Lower leg skin (tissue), 3 donors: ENCODE measurements around the gene CMTM2.

Source experiments
- POLR2A ChIP-seq, 2 donors: fragments of 450-650 bp; IDR thresholded peaks; one replicate each; pipeline ENCODE4 v1.6.1; 2016 to 2017; ENCODE audit warnings: antibody characterized with exemption in 2 of 2, mild to moderate bottlenecking in 1 of 2, moderate library complexity in 1 of 2
- TF ChIP-seq, protein P1 (sequence below), 3 donors: fragments of 450-650 bp; IDR thresholded peaks; one replicate each; pipeline ENCODE4 v1.5.1; 2016; ENCODE audit warnings: antibody characterized with exemption in 3 of 3, mild to moderate bottlenecking in 3 of 3, moderate library complexity in 2 of 3

DNA sequence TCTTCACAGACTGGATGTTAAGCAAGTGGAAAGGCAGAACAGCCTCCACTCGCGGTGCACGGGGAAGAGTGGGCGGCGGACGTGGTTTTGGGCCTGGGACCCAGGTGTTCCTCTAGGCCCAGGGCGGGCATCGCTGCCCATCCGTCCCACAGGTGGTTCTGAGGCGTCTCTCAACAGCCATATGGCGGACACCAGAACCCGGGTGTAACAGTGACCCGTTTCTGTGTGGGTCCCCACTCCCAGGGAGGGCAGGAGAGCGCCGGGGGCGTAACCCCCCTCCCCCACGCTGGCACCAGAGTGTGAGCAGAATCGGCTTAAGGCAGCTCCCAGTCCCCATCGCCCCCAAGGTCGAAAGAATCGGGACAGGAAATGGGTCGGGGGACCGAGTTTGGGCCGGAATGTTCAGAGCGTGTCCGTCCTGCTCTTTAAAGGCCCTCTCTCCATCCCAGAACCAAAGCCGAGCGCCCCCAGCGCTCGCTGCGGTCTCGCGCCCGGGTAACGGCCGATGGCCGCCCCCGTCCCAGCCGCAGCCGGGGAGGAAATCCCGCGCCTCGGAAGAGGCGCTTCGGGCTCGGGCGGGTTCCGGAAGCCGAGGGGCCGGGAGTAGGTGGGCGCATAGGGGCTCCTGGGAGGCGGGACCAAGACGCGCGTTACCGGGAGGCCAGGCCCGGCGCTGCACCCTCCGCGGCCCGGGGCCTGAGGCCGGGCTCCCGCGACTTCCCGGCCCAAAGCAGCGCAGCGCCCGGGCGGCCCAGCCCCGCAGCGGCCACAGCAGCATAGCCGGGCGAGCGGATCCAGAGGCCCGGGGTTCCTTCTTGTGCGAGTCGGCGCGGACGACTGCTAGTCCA is 29.8 kb upstream of the CMTM2 start, which contains the start of gene TK2:
- TF ChIP-seq, protein P1, sequence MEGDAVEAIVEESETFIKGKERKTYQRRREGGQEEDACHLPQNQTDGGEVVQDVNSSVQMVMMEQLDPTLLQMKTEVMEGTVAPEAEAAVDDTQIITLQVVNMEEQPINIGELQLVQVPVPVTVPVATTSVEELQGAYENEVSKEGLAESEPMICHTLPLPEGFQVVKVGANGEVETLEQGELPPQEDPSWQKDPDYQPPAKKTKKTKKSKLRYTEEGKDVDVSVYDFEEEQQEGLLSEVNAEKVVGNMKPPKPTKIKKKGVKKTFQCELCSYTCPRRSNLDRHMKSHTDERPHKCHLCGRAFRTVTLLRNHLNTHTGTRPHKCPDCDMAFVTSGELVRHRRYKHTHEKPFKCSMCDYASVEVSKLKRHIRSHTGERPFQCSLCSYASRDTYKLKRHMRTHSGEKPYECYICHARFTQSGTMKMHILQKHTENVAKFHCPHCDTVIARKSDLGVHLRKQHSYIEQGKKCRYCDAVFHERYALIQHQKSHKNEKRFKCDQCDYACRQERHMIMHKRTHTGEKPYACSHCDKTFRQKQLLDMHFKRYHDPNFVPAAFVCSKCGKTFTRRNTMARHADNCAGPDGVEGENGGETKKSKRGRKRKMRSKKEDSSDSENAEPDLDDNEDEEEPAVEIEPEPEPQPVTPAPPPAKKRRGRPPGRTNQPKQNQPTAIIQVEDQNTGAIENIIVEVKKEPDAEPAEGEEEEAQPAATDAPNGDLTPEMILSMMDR (IDR thresholded peaks at IDR 0.05) = no peak
- no peak for TF ChIP-seq POLR2A (IDR thresholded peaks at IDR 0.05)
